Ovary (tissue), 9 donors: ENCODE data around the gene CPED1. TPM values are rescaled to one million over a fixed set of nuclear protein-coding genes. Genes with fewer than 3 reads are reported as not detected.
"Not testable (repeated sequence)": the region's sequence is repeated elsewhere in the genome, so short reads cannot be mapped to it uniquely, and the experiment has no call there.

Experiments used
- DNase-seq, 5 donors: peaks; one replicate each; pipeline ENCODE4 v3.0.0-alpha.2; 2019 to 2020
- H3K27ac ChIP-seq, 2 donors: fragments of 200-600 bp; one replicate each; pipeline versions ENCODE4 v1.5.1 to v1.8.0; 2019 to 2022
- H3K27me3 ChIP-seq: fragments of 200-600 bp; one replicate; pipeline ENCODE4 v1.8.0; 2022
- H3K36me3 ChIP-seq: fragments of 200-600 bp; sonication (generic); one replicate; pipeline ENCODE4 v1.5.1; 2019
- H3K4me1 ChIP-seq: one replicate; pipeline ENCODE4 v1.8.1; 2013; ENCODE audit warnings: mild to moderate bottlenecking, moderate library complexity; ENCODE audit not compliant: insufficient read depth
- H3K4me3 ChIP-seq: fragments of 200-600 bp; sonication (generic); one replicate; pipeline ENCODE4 v1.5.1; 2017
- H3K9me3 ChIP-seq, 2 donors: fragments of 200-600 bp in 1 of 2; sonication (generic) in 1 of 2; one replicate each; pipeline versions ENCODE4 v1.5.1 to v1.8.1; 2013 to 2019; ENCODE audit warnings: mild to moderate bottlenecking in 1 of 2, moderate library complexity in 1 of 2
- EP300 ChIP-seq: sonication (generic); formaldehyde crosslinking; IDR thresholded peaks from one replicate; pipeline ENCODE4 v1.6.1; 2017; ENCODE audit warnings: antibody characterized with exemption
- POLR2A ChIP-seq: fragments of 450-650 bp; IDR thresholded peaks from one replicate; pipeline ENCODE4 v1.6.1; 2017; ENCODE audit warnings: antibody characterized with exemption, mild to moderate bottlenecking, moderate library complexity
- WGBS, 3 donors: extraction: QIAGEN DNeasy Blood & Tissue Kit in 1 of 3; methylation state at CpG; one replicate each; pipeline versions ENCODE4 v1.1.5 to v1.1.7; 2013 to 2017; 5-methylcytosine and 5-hydroxymethylcytosine counted together
- intact Hi-C, 4 donors: fragments of 100-400 bp; cut with DNase I; formaldehyde crosslinking; loops; one replicate each; pipeline versions ENCODE4 v1.11.0 to v1.15.1; 2022 to 2023
- polyA plus RNA-seq, 2 donors: library from polyadenylated mRNA; stranded (reverse); fragments of 200-250 nt in 1 of 2; fragments of 350-450 nt in 1 of 2; fragmentation: Illumina TruSeq in 1 of 2; extraction: RNeasy Lipid Tissue Mini Kit (QIAGEN cat#74804) in 1 of 2; gene quantifications; one replicate each; pipeline ENCODE4 v1.2.3, GENCODE V29; 2013 to 2014
- total RNA-seq, 7 donors: library from RNA; depleted of rRNA in 2 of 7; stranded (reverse); fragments of >200 nt in 2 of 7; fragmentation: NEBNext Ultra II Directional in 3 of 7; extraction: Animal tissue kit (Norgen Biotek cat#: 25700) in 3 of 7; gene quantifications; one replicate each; pipeline versions ENCODE4 v1.1.0 to v1.2.4, GENCODE V29; 2016 to 2023
- TF ChIP-seq, protein P1 (sequence below), 3 donors: fragments of 450-650 bp in 2 of 3; fragments of 200-600 bp in 1 of 3; IDR thresholded peaks; one replicate each; pipeline versions ENCODE4 v1.5.1 to v1.8.0; 2016 to 2022; ENCODE audit warnings: antibody characterized with exemption in 3 of 3, mild to moderate bottlenecking in 1 of 3
- donor health status: DM: no; HTN: no; CAD: no; lungs with moderate emphysema.
- donor health status: DM: no; HTN: no; CAD: no.
- donor health status: Bipolar disorder and iron deficiency.
- donor health status: DM: yes; HTN: yes; CAD: no.
- donor health status: DM: no; HTN: no; CAD: no.
- donor health status: DM: yes; HTN: yes; CAD: no.

The CPED1 gene
- total and polyA plus RNA-seq, 9 donors: 42.1 to 127 (median 88.8) TPM

DNA sequence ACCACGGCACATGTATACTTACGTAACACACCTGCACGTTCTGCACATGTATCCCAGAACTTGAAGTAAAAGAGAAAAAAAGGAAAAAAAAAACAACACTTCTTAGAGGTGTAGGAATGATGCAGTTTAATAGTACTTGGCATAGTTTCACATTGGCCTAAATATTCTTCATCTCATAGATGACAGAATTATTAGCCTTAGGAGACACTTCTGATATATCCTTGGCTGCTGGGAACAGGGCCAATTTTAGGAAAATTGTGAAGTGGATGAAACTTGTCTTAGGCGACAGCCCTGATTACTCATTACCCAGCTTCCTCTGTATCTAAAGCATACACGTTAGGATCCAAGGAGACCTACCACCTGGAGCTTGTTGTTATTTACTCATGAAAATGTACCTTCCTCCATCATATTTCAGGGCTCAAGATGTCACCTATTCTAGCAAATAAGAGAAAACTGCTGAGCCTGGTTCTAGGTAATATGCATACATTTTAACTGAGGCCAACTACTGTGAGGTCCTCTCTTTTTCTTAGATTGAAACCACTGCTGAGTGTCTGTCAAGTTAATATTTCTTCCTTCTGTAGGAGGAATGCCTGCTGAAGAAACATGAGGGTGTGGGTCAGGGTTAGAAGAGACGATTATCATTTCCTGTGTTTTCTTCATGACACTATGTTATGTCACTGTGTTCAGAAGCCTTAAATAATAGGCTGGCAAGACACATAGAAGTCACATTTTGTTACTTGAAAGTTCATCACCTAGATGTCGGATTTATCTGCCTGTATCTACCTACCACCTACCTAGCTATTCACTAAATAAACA, 44.3 kb downstream of the CPED1 start:
- Histone ChIP-seq H3K36me3 (no peaks in the 10 kb centered on the region), H3K4me3 (no peak overlapping the region), H3K27me3 (no peaks in the 10 kb centered on the region), H3K4me1 (peaks cover 2% of the 10 kb centered on the region), H3K27ac (peak overlapping the region in 1 of 2 donors; percentile 14), H3K9me3 (no peaks in the 10 kb centered on the region)
- DNase-seq: no peak
- intact Hi-C loops: no loop called here
- 50 to 65% (median 62%) methylated on average over 7 of the region's 7 CpGs for WGBS, 3 donors
- TF ChIP-seq EP300: no peak
- TF ChIP-seq, protein P1, sequence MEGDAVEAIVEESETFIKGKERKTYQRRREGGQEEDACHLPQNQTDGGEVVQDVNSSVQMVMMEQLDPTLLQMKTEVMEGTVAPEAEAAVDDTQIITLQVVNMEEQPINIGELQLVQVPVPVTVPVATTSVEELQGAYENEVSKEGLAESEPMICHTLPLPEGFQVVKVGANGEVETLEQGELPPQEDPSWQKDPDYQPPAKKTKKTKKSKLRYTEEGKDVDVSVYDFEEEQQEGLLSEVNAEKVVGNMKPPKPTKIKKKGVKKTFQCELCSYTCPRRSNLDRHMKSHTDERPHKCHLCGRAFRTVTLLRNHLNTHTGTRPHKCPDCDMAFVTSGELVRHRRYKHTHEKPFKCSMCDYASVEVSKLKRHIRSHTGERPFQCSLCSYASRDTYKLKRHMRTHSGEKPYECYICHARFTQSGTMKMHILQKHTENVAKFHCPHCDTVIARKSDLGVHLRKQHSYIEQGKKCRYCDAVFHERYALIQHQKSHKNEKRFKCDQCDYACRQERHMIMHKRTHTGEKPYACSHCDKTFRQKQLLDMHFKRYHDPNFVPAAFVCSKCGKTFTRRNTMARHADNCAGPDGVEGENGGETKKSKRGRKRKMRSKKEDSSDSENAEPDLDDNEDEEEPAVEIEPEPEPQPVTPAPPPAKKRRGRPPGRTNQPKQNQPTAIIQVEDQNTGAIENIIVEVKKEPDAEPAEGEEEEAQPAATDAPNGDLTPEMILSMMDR (IDR thresholded peaks at IDR 0.05): no peak
- no peak for TF ChIP-seq POLR2A

DNA sequence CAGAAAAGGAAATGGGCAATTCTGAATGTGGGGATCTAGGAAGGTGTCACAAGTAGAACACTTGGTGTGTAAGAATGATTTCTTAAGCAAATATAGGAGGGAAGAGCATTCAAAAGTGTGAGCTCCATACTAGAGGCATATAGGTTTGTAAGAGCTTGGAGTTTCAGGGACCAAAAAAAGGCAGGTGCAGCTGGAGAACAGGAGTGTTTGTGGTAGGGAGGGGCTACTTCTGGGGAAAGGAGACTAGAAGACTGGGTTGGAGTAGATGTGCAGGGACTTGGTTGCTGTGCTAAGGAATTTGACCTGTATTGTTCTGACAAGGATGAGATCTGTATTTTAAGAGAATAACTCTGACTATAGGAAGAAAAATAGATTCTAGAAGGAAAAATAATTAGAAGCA, 46.4 kb downstream of the CPED1 start:
- no peak for DNase-seq
- Histone ChIP-seq H3K4me1 (peaks cover 2% of the 10 kb centered on the region), H3K9me3 (no peaks in the 10 kb centered on the region), H3K4me3 (no peak overlapping the region), H3K27me3 (no peaks in the 10 kb centered on the region), H3K27ac (no peak overlapping the region), H3K36me3 (no peaks in the 10 kb centered on the region)
- TF ChIP-seq EP300 (no peak), POLR2A (no peak)
- intact Hi-C loops: no loop called here

DNA sequence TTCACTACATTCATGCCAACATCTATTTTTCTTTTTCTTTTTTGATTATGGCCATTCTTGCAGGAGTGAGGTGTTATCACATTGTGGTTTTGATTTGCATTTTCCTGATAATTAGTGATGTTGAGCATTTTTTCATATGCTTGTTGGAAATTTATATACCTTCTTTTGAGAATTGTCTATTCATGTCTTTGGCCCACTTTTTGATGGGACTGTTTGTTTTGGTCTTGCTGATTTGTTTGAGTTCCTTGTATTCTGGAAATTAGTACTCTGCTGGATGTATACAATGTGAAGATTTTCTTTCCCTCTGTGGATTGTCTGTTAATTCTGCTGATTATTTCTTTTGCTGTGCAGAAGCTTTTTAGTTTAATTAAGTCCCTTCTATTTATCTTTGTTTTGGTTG, 48.3 kb downstream of the CPED1 start:
- H3K9me3 ChIP-seq, intact Hi-C loops, H3K27me3 ChIP-seq, H3K27ac ChIP-seq, H3K4me3 ChIP-seq, H3K36me3 ChIP-seq, H3K4me1 ChIP-seq, DNase-seq: not testable (repeated sequence)

DNA sequence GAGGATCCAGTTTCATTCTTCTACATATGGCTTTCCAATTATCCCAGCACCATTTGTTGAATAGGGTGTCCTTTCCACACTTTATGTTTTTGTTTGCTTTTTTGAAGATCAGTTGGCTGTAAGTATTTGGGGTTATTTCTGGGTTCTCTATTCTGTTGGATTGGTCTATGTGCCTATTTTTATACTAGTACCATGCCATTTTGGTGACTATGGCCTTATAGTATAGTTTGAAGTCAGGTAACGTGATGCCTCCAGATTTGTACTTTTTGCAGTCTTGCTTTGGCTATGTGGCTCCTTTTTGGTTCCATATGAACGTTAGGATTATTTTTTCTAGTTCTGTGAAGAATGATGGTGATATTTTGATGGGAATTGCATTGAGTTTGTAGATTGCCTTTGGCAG, 48.8 kb downstream of the CPED1 start:
- H3K9me3 ChIP-seq, intact Hi-C loops, H3K27me3 ChIP-seq, H3K36me3 ChIP-seq, H3K27ac ChIP-seq, DNase-seq, H3K4me3 ChIP-seq, H3K4me1 ChIP-seq: not testable (repeated sequence)
- WGBS, 3 donors: 95 to 96% (median 95%) methylated on average over 2 of the region's 2 CpGs

DNA sequence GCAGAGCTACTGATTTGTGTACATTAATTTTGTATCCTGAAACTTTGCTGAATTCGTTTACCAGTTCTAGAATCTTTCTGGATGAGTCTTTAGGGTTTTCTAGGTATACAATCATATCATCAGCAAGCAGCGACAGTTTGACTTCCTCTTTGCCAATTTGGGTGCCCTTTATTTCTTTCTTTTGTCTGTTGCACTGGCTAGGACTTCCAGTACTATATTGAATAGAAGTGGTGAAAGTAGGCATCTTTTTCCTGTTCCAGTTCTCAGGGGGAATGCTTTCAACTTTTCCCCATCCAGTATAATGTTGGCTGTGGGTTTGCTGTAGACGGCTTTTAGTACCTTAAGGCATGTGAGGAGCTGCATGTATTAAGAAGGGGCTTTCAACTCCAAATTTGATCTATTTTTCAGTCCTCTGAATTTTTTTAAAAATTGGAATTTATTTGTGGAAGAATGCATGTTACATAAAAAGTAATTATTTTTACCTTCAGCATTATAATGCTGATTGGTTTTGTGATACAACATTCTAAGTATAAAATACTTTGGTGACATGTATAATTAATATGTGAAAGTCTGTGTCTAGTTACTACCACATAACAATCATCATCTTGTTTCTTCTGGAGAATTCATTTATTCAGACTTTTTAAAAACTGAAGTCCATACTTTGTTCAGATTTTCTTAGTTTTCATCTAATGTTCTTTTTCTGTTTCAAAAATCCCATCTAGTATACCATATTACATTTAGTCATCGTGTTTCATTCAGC, 49.6 kb downstream of the CPED1 start:
- intact Hi-C loops: no loop called here
- H3K36me3 ChIP-seq: no peaks in the 10 kb centered on the region
- TF ChIP-seq, protein P1 (IDR thresholded peaks at IDR 0.05): no peak
- H3K4me1 ChIP-seq: peaks cover 5% of the 10 kb centered on the region
- H3K4me3 ChIP-seq: no peak overlapping the region
- no peak for DNase-seq
- H3K27ac ChIP-seq: peak overlapping the region in 1 of 2 donors; percentile 34
- 77 to 86% (median 82%) methylated on average over 4 of the region's 4 CpGs for WGBS, 3 donors
- no peaks in the 10 kb centered on the region for H3K9me3 ChIP-seq
- no peaks in the 10 kb centered on the region for H3K27me3 ChIP-seq
